MM.1S (cell line): Measurements from ENCODE around the gene ARHGEF1.
A peak's percentile ranks its signal among the peaks of the same experiment; 100 is the strongest.

Source experiments
- DNase-seq: peaks from one replicate; pipeline ENCODE4 v3.0.0-alpha.2; 2015
- H2AFZ ChIP-seq: fragments of 300-600 bp; sonication (generic); 2 replicates; pipeline ENCODE4 v1.6.0; 2016; ENCODE audit warnings: antibody characterized with exemption, low read length
- H3F3A ChIP-seq: fragments of 300-600 bp; sonication (generic); 2 replicates; pipeline ENCODE4 v1.6.1; 2016; ENCODE audit warnings: mild to moderate bottlenecking, antibody characterized with exemption, low read length, moderate library complexity, mixed read lengths; ENCODE audit not compliant: insufficient read depth
- H3K27ac ChIP-seq: fragments of 300-600 bp; sonication (generic); 2 replicates; pipeline ENCODE4 v1.5.1; 2016; ENCODE audit warnings: mild to moderate bottlenecking, low read length
- H3K27me3 ChIP-seq: fragments of 300-600 bp; sonication (generic); replicated peaks from 2 replicates; pipeline ENCODE4 v1.6.0; 2016; ENCODE audit warnings: low read length; ENCODE audit not compliant: insufficient read depth
- H3K36me3 ChIP-seq: fragments of 300-600 bp; sonication (generic); replicated peaks from 2 replicates; pipeline ENCODE4 v1.6.1; 2016; ENCODE audit warnings: mild to moderate bottlenecking, low read length, mixed read lengths; ENCODE audit not compliant: insufficient read depth
- H3K4me1 ChIP-seq: fragments of 300-600 bp; sonication (generic); 2 replicates; pipeline ENCODE4 v1.6.1; 2016; ENCODE audit warnings: low read length, mixed read lengths
- H3K4me2 ChIP-seq: fragments of 300-600 bp; sonication (generic); 2 replicates; pipeline ENCODE4 v1.6.0; 2016; ENCODE audit warnings: low read depth, low read length
- H3K4me3 ChIP-seq: fragments of 300-600 bp; sonication (generic); 2 replicates; pipeline ENCODE4 v1.5.1; 2016; ENCODE audit warnings: low read length, mixed read lengths
- H3K79me2 ChIP-seq: fragments of 300-600 bp; sonication (generic); 2 replicates; pipeline ENCODE4 v1.6.1; 2016; ENCODE audit warnings: mixed run types, low read length, mixed read lengths
- H3K9ac ChIP-seq: fragments of 300-600 bp; sonication (generic); 2 replicates; pipeline ENCODE4 v1.6.1; 2016; ENCODE audit warnings: low read length, mixed read lengths
- H3K9me2 ChIP-seq: fragments of 300-600 bp; sonication (generic); replicated peaks from 2 replicates; pipeline ENCODE4 v1.6.1; 2016; ENCODE audit warnings: mild to moderate bottlenecking, low read length, mixed read lengths; ENCODE audit not compliant: insufficient read depth
- H3K9me3 ChIP-seq: fragments of 300-600 bp; sonication (generic); replicated peaks from 2 replicates; pipeline ENCODE4 v1.6.1; 2016; ENCODE audit warnings: mild to moderate bottlenecking, low read length, mixed read lengths; ENCODE audit not compliant: insufficient read depth
- H4K20me1 ChIP-seq: fragments of 300-600 bp; sonication (generic); 2 replicates; pipeline ENCODE4 v1.6.1; 2016; ENCODE audit warnings: mild to moderate bottlenecking, low read length, moderate library complexity, mixed read lengths; ENCODE audit not compliant: insufficient read depth
- CTCF ChIP-seq: fragments of 300-600 bp; sonication (generic); IDR thresholded peaks from 2 replicates; pipeline ENCODE4 v1.5.1; 2016; ENCODE audit warnings: antibody characterized with exemption, low read length, mixed read lengths
- EZH2 ChIP-seq: fragments of 300-600 bp; sonication (generic); optimal IDR thresholded peaks from 2 replicates; pipeline ENCODE3; 2017; ENCODE audit warnings: low read depth, mild to moderate bottlenecking, antibody characterized with exemption, low read length, mixed read lengths
- EZH2phosphoT487 ChIP-seq: fragments of 300-600 bp; sonication (generic); IDR thresholded peaks from 2 replicates; pipeline ENCODE4 v1.6.1; 2018; ENCODE audit warnings: antibody characterized with exemption, low read length

The ARHGEF1 gene

DNA sequence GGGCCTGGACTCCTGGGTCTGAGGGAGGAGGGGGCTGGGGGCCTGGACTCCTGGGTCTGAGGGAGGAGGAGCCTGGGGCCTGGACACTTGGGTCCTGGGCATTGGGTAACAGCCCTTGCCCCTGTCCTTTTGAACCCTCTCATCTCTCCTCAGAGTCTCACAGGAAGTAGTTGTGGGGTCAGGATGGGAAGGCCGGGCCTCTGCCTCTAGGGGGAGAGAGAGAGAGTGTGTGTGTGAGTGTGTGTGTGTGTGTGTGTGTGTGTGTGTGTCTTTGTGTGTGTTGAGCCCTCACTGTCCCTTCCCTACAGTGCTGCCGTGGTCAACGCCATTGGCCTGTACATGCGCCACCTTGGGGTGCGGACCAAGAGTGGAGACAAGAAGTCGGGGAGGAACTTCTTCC is 10.9 kb downstream of the ARHGEF1 start:
- H3K27ac ChIP-seq = no peak overlapping the region
- H3K9me2 ChIP-seq = no peaks in the 10 kb centered on the region
- DNase-seq = peak; percentile 21
- no peaks in the 10 kb centered on the region for H4K20me1 ChIP-seq
- H3K36me3 ChIP-seq = no peaks in the 10 kb centered on the region
- no peaks in the 10 kb centered on the region for H3K27me3 ChIP-seq
- no peaks in the 10 kb centered on the region for H3K4me1 ChIP-seq
- no peak overlapping the region for H3K9ac ChIP-seq
- no peaks in the 10 kb centered on the region for H3K9me3 ChIP-seq
- H3K4me3 ChIP-seq = no peak overlapping the region
- H2AFZ ChIP-seq = no peak overlapping the region
- H3K79me2 ChIP-seq = no peaks in the 10 kb centered on the region
- no peak overlapping the region for H3K4me2 ChIP-seq
- H3F3A ChIP-seq = no peaks in the 10 kb centered on the region
- TF ChIP-seq EZH2phosphoT487 (no peak), CTCF (no peak), EZH2 (no peak)

DNA sequence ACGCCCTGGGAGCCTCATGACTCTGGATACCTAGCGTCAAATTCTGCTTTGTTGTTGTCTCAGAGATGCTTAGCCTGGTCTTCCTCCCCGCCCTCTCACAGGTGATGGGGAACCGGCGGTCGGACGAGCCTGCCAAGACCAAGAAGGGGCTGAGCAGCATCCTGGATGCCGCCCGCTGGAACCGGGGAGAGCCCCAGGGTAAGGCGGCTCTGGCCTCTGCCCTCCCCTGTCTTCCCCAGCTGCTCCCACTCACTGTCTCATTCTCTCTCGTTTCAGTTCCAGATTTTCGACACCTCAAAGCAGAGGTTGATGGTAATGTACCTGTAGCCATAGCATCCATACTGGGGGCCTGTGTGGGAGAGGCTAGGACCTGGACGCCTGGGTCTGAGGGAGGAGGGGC is 11.4 kb downstream of the ARHGEF1 start:
- Histone ChIP-seq H3K9me3 (no peaks in the 10 kb centered on the region), H4K20me1 (no peaks in the 10 kb centered on the region), H3K27me3 (no peaks in the 10 kb centered on the region), H3K4me3 (no peak overlapping the region), H3K36me3 (no peaks in the 10 kb centered on the region), H3K9ac (no peak overlapping the region), H3K4me2 (no peak overlapping the region), H2AFZ (no peak overlapping the region), H3K27ac (no peak overlapping the region), H3K79me2 (no peaks in the 10 kb centered on the region), H3K9me2 (no peaks in the 10 kb centered on the region), H3K4me1 (no peaks in the 10 kb centered on the region), H3F3A (no peaks in the 10 kb centered on the region)
- DNase-seq = no peak
- TF ChIP-seq EZH2phosphoT487 (no peak), EZH2 (no peak)

GRCh38 chr19:41895745-41896580 is 13.0 kb downstream of the ARHGEF1 start:
- Histone ChIP-seq H3K9me3 (no peaks in the 10 kb centered on the region), H3K27ac (no peak overlapping the region), H3K9me2 (no peaks in the 10 kb centered on the region), H3K4me3 (no peak overlapping the region), H4K20me1 (no peaks in the 10 kb centered on the region), H3K4me2 (no peak overlapping the region), H3K27me3 (no peaks in the 10 kb centered on the region), H3K4me1 (no peaks in the 10 kb centered on the region), H3K79me2 (no peaks in the 10 kb centered on the region), H3K9ac (no peak overlapping the region), H3F3A (no peaks in the 10 kb centered on the region), H2AFZ (no peak overlapping the region), H3K36me3 (no peaks in the 10 kb centered on the region)
- no peak for DNase-seq
- TF ChIP-seq EZH2 (no peak), EZH2phosphoT487 (no peak), CTCF (peak; percentile 32)

GRCh38 chr19:41896581-41896942 is 13.6 kb downstream of the ARHGEF1 start:
- Histone ChIP-seq H3K36me3 (no peaks in the 10 kb centered on the region), H3K27me3 (no peaks in the 10 kb centered on the region), H3K9ac (no peak overlapping the region), H3F3A (no peaks in the 10 kb centered on the region), H3K4me3 (no peak overlapping the region), H3K4me2 (no peak overlapping the region), H3K27ac (no peak overlapping the region), H3K9me3 (no peaks in the 10 kb centered on the region), H3K9me2 (no peaks in the 10 kb centered on the region), H4K20me1 (no peaks in the 10 kb centered on the region), H2AFZ (no peak overlapping the region), H3K79me2 (no peaks in the 10 kb centered on the region), H3K4me1 (no peaks in the 10 kb centered on the region)
- no peak for DNase-seq
- TF ChIP-seq CTCF (no peak), EZH2phosphoT487 (no peak), EZH2 (no peak)
